Fibroblast of skin of right biceps (primary cell): ENCODE measurements around the gene PRPS2.

Source experiments
- DNase-seq: peaks from one replicate; pipeline ENCODE4 v3.0.0-alpha.2; 2013

The PRPS2 gene

GRCh38 chrX:12791257-12792228 is at the start of gene PRPS2:
Gene PRPS2 (plus strand): TSS chrX:12791412. CDS start chrX:12791498, 86 bp downstream.
- DNase-seq, result peak; percentile 59

- DNase-seq, result no peak
Measured at GRCh38 chrX:12741416-12741815, 49.8 kb upstream of the PRPS2 start.

- DNase-seq, result no peak
Measured at GRCh38 chrX:12747433-12747832, 43.8 kb upstream of the PRPS2 start.

- no peak for DNase-seq
Measured at GRCh38 chrX:12751887-12752286, 39.3 kb upstream of the PRPS2 start.

GRCh38 chrX:12753366-12753765 is 37.8 kb upstream of the PRPS2 start:
- DNase-seq, result no peak

GRCh38 chrX:12758291-12758690 is 32.9 kb upstream of the PRPS2 start:
- DNase-seq, result peak; percentile 0

GRCh38 chrX:12767856-12768255 is 23.4 kb upstream of the PRPS2 start:
- no peak for DNase-seq

GRCh38 chrX:12768491-12768890 is 22.7 kb upstream of the PRPS2 start:
- no peak for DNase-seq

GRCh38 chrX:12770440-12770839 is 20.8 kb upstream of the PRPS2 start:
- DNase-seq, result no peak

- DNase-seq, result peak; percentile 40
Measured at GRCh38 chrX:12771445-12772069, 19.7 kb upstream of the PRPS2 start.

GRCh38 chrX:12777670-12778069 is 13.5 kb upstream of the PRPS2 start:
- no peak for DNase-seq

- DNase-seq, result no peak
Measured at GRCh38 chrX:12779534-12779933, 11.7 kb upstream of the PRPS2 start.

- no peak for DNase-seq
Measured at GRCh38 chrX:12788645-12789044, 2.6 kb upstream of the PRPS2 start.

GRCh38 chrX:12789976-12790375 is 1.2 kb upstream of the PRPS2 start:
- DNase-seq, result no peak

- DNase-seq, result no peak
Measured at GRCh38 chrX:12790885-12791256, 341 bp upstream of the PRPS2 start.

- no peak for DNase-seq
Measured at GRCh38 chrX:12792711-12793110, 1.5 kb downstream of the PRPS2 start.

- no peak for DNase-seq
Measured at GRCh38 chrX:12794654-12795053, 3.4 kb downstream of the PRPS2 start.

- DNase-seq, result no peak
Measured at GRCh38 chrX:12798601-12799000, 7.4 kb downstream of the PRPS2 start.

- no peak for DNase-seq
Measured at GRCh38 chrX:12799118-12799517, 7.9 kb downstream of the PRPS2 start.

- no peak for DNase-seq
Measured at GRCh38 chrX:12802741-12803140, 11.5 kb downstream of the PRPS2 start.

- DNase-seq, result no peak
Measured at GRCh38 chrX:12804655-12805054, 13.4 kb downstream of the PRPS2 start.

- DNase-seq, result no peak
Measured at GRCh38 chrX:12805333-12805732, 14.1 kb downstream of the PRPS2 start.

- DNase-seq, result no peak
Measured at GRCh38 chrX:12811658-12812057, 20.4 kb downstream of the PRPS2 start.

GRCh38 chrX:12814420-12814819 is 23.2 kb downstream of the PRPS2 start:
- peak; percentile 43 for DNase-seq
